ENCODE data around the gene OR52K2.
"Not testable (repeated sequence)": the region's sequence is repeated elsewhere in the genome, so short reads cannot be mapped to it uniquely, and the experiment has no call there.

OR52K2 gene

GRCh38 chr11:4448995-4449394 lies at the start of gene OR52K2:
Gene OR52K2 (plus strand): TSS chr11:4449295. CDS start chr11:4449340, 45 bp downstream.
- DNase-seq (ENCODE audit: extremely low read depth in 1 of 2, low read depth in 1 of 2), result no peak

GRCh38 chr11:4406206-4406605 lies 42.9 kb upstream of the OR52K2 start:
- not testable (repeated sequence) for DNase-seq (ENCODE audit: extremely low read depth in 1 of 2, low read depth in 1 of 2)

DNA sequence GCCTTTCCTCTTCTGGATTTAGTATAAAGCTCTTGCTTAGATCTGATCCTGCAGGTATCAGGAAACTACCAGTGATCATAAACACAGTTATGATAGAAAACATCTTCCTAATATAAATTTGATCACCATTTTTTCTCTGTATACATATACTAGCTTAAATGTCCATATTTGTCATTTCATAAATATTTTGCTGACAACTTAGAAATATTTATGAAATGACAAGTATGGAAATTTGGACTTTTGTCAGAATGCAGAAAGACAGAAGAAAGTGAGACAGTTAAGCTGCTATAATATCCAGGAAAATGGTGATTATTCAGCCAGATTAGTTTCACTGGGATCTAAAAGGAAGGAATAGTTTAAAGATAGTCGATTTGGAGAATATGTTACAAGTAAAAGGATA lies 32.8 kb upstream of the OR52K2 start:
- no peak for DNase-seq (ENCODE audit: extremely low read depth in 1 of 2, low read depth in 1 of 2)

DNA sequence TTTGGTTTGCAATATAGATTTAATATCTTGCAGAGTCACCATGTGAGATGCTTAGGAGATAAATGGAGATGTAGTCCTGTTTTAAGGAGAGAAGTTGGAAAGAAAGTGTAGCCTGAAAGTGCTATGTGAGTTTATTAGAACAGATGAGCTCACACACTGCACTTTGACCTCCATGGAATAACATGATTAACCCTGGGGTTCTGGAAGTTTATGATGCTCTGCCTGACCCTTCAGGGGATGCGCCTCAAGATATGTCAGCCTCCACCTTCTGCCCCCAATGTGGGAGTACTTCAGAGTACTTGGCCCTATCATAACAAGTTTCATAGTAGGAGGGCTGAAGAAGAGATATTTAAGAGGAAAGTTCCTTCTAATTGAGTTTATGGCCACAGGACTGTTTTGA lies 32.3 kb upstream of the OR52K2 start:
- DNase-seq (ENCODE audit: extremely low read depth in 1 of 2, low read depth in 1 of 2), result no peak

DNA sequence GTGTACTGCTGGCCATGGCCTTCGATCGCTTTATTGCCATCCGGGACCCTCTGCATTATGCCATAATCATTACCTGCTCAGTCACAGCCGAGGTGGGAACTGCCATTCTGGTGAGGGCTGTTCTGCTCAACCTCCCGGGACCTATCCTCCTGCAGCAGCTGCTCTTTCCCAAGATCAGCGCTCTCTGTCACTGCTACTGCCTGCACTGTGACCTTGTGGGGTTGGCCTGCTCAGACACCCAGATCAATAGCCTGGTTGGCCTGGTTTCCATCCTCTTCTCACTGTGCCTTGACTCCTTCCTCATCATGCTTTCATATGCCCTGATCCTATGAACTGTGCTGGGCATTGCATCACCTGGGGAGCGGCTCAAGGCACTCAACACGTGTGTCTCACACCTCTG lies 30.7 kb upstream of the OR52K2 start:
- no peak for DNase-seq (ENCODE audit: extremely low read depth in 1 of 2, low read depth in 1 of 2)

DNA sequence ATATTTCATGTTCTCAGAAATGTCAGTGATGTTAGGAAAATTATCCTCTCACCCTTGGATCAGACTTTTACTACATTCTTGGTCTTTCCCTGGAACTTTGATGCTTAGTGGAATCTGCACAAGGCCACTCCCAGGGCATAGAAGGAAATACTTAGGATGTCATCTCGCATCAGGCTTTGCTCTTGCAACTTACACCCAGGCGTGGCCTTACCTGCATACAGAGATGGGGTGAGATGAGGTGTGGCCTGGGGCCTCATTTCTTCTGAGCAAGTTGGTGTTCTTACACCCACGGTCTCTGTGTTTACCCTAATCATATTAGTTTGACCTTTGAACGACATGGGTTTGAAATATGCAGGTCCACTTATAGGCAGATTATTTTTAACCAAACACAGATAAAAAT lies 19.0 kb upstream of the OR52K2 start:
- no peak for DNase-seq (ENCODE audit: extremely low read depth in 1 of 2, low read depth in 1 of 2)

DNA sequence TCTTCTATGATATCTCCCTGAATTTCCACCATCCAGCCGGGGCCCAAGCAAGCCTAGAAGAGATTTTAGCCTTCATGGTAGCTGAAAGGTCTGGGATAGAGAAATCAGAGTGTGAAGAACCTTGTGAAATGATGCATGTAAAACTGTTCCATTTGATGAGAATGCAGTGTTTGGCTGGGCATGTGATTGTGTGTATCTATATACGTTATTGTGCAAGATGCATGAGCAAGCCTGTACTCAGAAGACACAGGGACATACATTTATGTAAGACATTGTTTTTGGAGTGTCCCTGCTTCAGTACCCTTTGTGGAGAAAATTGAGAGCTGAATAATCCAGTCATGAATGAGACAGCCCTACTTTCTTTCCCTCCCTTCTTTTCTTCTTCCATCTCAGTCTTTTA lies 15.2 kb upstream of the OR52K2 start:
- DNase-seq (ENCODE audit: extremely low read depth in 1 of 2, low read depth in 1 of 2), result no peak

DNA sequence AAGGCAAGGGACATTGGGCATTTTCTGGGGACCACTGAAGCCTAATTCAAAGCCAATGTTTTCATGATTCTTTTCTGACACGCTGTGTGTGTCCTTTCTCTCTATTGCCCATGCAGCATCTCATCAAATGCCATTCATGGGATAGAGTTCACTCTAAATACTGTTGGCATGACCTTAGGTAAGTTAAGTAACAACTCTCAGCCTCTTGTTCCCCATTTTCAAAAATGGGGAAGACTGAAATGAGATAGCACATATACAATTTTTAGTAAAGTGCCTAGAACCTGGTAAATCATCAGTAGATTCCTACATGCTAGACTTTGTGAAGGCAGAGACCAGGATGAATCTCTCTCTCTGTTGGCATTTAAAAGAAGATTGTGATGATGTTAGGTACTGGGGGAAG lies 12.7 kb upstream of the OR52K2 start:
- no peak for DNase-seq (ENCODE audit: extremely low read depth in 1 of 2, low read depth in 1 of 2)

DNA sequence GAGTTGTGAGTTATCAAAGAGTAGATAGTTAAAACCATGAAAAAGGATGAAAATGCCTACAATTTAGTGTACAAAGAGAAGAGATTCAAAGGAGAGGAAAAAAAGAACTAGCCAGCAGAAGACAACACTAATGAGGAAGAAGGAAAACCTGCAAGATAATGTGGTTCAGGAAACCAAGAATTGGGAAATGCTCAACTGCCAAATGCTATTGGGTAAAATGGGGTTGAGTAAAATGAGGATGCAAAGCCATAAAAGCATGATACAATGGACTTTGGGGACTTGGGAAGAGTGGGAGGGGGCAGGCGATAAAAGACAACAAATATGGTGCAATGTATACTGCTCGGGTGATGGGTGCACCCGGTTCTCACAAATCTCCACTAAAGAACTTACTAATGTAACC lies 7.6 kb upstream of the OR52K2 start:
- no peak for DNase-seq (ENCODE audit: extremely low read depth in 1 of 2, low read depth in 1 of 2)

GRCh38 chr11:4443232-4443891 lies 5.7 kb upstream of the OR52K2 start:
- DNase-seq (ENCODE audit: extremely low read depth in 1 of 2, low read depth in 1 of 2), result no peak

- DNase-seq (ENCODE audit: extremely low read depth in 1 of 2, low read depth in 1 of 2), result no peak
Measured at GRCh38 chr11:4453118-4453517, 4.0 kb downstream of the OR52K2 start.

GRCh38 chr11:4454021-4454420 lies 4.9 kb downstream of the OR52K2 start:
- no peak for DNase-seq (ENCODE audit: extremely low read depth in 1 of 2, low read depth in 1 of 2)

GRCh38 chr11:4455419-4455818 lies 6.3 kb downstream of the OR52K2 start:
- no peak for DNase-seq (ENCODE audit: extremely low read depth in 1 of 2, low read depth in 1 of 2)

- no peak for DNase-seq (ENCODE audit: extremely low read depth in 1 of 2, low read depth in 1 of 2)
Measured at GRCh38 chr11:4459500-4459899, 10.4 kb downstream of the OR52K2 start.

DNA sequence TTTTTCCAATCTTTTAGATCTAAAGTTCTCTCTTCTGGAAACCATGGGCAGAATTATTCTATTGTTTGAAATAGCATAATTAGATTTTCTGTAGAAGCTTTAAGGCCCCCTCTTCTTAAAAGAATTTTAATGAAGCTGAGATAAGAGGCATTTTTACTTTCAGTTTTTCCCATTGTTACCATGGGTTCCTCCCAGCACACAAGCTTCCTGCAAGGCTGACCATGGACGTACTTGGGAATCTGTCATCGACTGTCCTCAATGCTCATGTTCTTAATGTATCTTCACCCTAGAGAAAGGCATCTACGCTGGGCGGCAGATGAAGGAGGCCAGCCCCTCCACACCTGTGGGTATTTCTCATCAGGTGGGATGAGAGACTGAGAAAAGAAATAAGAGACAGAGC lies 11.1 kb downstream of the OR52K2 start:
- DNase-seq (ENCODE audit: extremely low read depth in 1 of 2, low read depth in 1 of 2), result no peak

DNA sequence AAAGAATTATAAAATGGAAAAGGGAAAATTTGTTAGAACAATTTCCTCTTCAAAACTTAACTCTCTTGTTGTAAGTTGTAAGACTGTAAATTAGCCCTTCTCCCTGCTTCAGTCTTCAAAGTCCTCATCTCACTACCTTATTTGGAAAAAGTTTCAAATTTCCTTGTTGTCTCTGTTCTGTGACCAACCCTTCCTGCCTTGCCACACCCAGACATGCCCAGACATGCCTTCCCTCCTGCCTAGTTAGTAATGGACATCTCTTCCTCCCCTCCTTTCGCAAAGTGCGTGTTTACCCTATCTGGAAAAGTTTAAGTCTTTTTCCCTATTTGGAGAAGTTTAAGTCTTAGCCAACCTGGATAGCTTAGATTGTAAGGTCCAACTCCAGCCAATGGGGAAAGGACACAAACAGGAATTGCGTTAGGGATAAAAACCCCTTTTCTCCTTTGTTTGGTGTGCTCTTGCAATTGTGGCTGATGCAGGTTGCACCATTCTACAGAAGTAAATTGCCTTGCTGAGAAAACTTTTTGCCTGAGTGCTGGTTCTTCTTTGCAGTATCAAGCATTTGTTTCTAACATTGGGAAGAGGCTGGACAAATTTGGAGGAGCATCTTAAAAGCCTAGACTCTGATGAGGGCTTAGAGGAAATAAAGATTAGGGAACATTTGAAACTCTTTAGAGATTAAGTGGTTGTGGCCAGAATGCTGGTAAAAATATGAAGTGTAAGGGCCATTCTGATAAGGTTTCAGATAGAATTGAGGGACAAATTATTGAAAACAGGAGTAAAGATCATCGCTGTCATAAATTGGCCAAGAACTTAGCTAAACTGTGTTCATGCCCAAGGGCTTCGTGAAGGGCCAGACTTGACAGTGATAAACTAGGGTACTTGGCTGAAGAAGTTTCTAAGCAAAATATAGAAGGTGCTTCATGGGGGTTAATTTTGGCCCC lies 15.4 kb downstream of the OR52K2 start:
- DNase-seq (ENCODE audit: extremely low read depth in 1 of 2, low read depth in 1 of 2), result no peak

- DNase-seq (ENCODE audit: extremely low read depth in 1 of 2, low read depth in 1 of 2), result no peak
Measured at GRCh38 chr11:4465407-4465806, 16.3 kb downstream of the OR52K2 start.

GRCh38 chr11:4466131-4466870 lies 17.2 kb downstream of the OR52K2 start:
- no peak for DNase-seq (ENCODE audit: extremely low read depth in 1 of 2, low read depth in 1 of 2)

- no peak for DNase-seq (ENCODE audit: extremely low read depth in 1 of 2, low read depth in 1 of 2)
Measured at GRCh38 chr11:4466871-4467442, 17.9 kb downstream of the OR52K2 start.

DNA sequence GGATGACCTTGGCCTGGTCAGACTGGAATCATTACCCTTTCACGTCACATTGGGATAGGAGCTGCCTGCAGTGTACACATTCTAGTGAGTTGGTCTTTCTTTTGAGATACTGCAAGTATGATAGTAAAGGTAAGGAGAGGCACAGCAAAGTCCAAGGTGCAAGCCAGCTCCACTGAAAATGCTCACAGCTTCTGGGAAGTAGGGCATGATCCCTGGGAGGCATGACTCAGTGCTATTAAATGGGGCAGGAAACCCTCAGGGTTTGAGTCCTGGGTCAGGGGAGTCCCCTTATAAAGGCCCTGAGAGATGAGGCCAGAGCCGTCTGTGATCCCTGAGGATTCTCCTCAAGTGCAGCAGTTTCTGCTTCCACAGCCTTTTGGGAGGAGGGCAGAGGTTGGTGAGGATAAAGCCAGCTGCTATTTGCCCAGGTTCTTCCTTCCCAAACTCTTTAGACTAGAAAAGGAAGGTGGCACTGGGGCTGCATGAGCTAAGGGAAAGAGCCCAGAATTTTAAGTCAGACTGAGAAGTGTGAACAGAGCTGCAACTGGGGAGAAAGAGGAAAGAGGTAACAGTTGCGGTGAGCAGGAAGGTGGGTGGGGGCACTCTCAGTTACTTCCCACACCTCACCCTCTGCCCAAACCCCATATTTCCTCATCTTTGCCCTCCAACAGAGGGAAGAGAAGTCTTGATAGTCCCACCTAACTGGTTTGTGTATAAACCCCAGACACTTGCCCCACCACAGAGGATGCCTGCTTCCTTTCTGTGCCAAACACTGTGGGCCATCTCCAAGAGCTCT lies 18.9 kb downstream of the OR52K2 start:
- no peak for DNase-seq (ENCODE audit: extremely low read depth in 1 of 2, low read depth in 1 of 2)

Measured in activated CD8-positive, alpha-beta memory T cell treated with anti-CD3 and anti-CD28 coated beads for 1 hour (primary cell).